CD14-positive monocyte (primary cell): ENCODE data around the gene TMEM132C. TPM values are rescaled to one million over a fixed set of nuclear protein-coding genes. Genes with fewer than 3 reads are reported as not detected.

Experiments
- DNase-seq, 3 donors: peaks; one replicate each; pipeline ENCODE4 v3.0.0-alpha.2; 2011 to 2022
- H2AFZ ChIP-seq: 2 replicates; pipeline ENCODE4 v1.6.0; 2012; ENCODE audit warnings: mild to moderate bottlenecking, low read depth, low read length, inconsistent platforms; ENCODE audit not compliant: insufficient read depth, poor library complexity, severe bottlenecking
- H3K27ac ChIP-seq, 2 donors: 1 replicate in 1 of 2; 2 replicates in 1 of 2; pipeline ENCODE4 v1.5.1; 2012 to 2013; ENCODE audit warnings: low read length in 2 of 2, control low read depth in 1 of 2, inconsistent platforms in 1 of 2, low read depth in 1 of 2, mild to moderate bottlenecking in 1 of 2
- H3K27me3 ChIP-seq, 2 donors: one replicate each; pipeline versions ENCODE4 v1.6.0 to v1.6.1; 2011 to 2013; ENCODE audit warnings: low read length in 2 of 2; ENCODE audit not compliant: control insufficient read depth in 2 of 2, insufficient read depth in 2 of 2
- H3K36me3 ChIP-seq, 2 donors: replicated peaks in 1 of 2; 1 replicate in 1 of 2; 2 replicates in 1 of 2; pipeline versions ENCODE4 v1.5.1 to v1.6.1; 2012 to 2013; ENCODE audit warnings: low read length in 2 of 2, control low read depth in 1 of 2, inconsistent platforms in 1 of 2, mild to moderate bottlenecking in 1 of 2; ENCODE audit not compliant: insufficient read depth in 2 of 2, control insufficient read depth in 1 of 2
- H3K4me1 ChIP-seq, 2 donors: 1 replicate in 1 of 2; 2 replicates in 1 of 2; pipeline versions ENCODE4 v1.5.1 to v1.6.1; 2012 to 2013; ENCODE audit warnings: low read length in 2 of 2, control low read depth in 1 of 2, inconsistent platforms in 1 of 2, mild to moderate bottlenecking in 1 of 2, moderate library complexity in 1 of 2; ENCODE audit not compliant: insufficient read depth in 2 of 2, control insufficient read depth in 1 of 2
- H3K4me2 ChIP-seq: replicated peaks from 2 replicates; pipeline ENCODE3; 2012; ENCODE audit warnings: low read length, moderate library complexity, mild to moderate bottlenecking; ENCODE audit not compliant: poor library complexity, severe bottlenecking; ENCODE audit errors: extremely low read depth
- H3K4me3 ChIP-seq, 3 experiments: fragments of 200-600 bp in 1 of 3; sonication (generic) in 1 of 3; replicated peaks in 1 of 3; 1 replicate in 2 of 3; 2 replicates in 1 of 3; pipeline ENCODE4 v1.5.1; 2011 to 2013; ENCODE audit warnings: low read length in 3 of 3, mild to moderate bottlenecking in 3 of 3, control low read depth in 2 of 3, low read depth in 2 of 3, inconsistent platforms in 1 of 3, moderate library complexity in 1 of 3
- H3K79me2 ChIP-seq: 2 replicates; pipeline ENCODE4 v1.6.0; 2012; ENCODE audit warnings: mild to moderate bottlenecking, control low read depth, inconsistent platforms, low read length, moderate library complexity; ENCODE audit not compliant: insufficient read depth
- H3K9ac ChIP-seq: 2 replicates; pipeline ENCODE4 v1.6.0; 2017; ENCODE audit warnings: low read length, mild to moderate bottlenecking; ENCODE audit not compliant: insufficient read depth, poor library complexity, severe bottlenecking
- H3K9me3 ChIP-seq, 2 donors: replicated peaks in 1 of 2; 1 replicate in 1 of 2; 2 replicates in 1 of 2; pipeline versions ENCODE4 v1.5.1 to v1.6.1; 2012 to 2013; ENCODE audit warnings: low read length in 2 of 2, control low read depth in 1 of 2; ENCODE audit not compliant: control insufficient read depth in 1 of 2, insufficient read depth in 1 of 2
- H4K20me1 ChIP-seq: 2 replicates; pipeline ENCODE4 v1.6.0; 2012; ENCODE audit warnings: mild to moderate bottlenecking, low read length, control low read depth, moderate library complexity; ENCODE audit not compliant: insufficient read depth
- H3K27ac Mint-ChIP-seq, 7 donors: one replicate each; pipeline ENCODE4 v1.8.0; 2020; ENCODE audit warnings: mild to moderate bottlenecking in 7 of 7, mixed read lengths in 7 of 7, moderate library complexity in 6 of 7, inconsistent platforms in 2 of 7
- H3K27me3 Mint-ChIP-seq, 3 donors: one replicate each; pipeline ENCODE4 v1.8.0; 2021 to 2022; ENCODE audit warnings: low read depth in 3 of 3, mild to moderate bottlenecking in 3 of 3, mixed read lengths in 3 of 3, moderate library complexity in 3 of 3, inconsistent platforms in 1 of 3
- H3K36me3 Mint-ChIP-seq, 2 donors: one replicate each; pipeline ENCODE4 v1.8.0; 2020; ENCODE audit warnings: mixed read lengths in 2 of 2, inconsistent platforms in 1 of 2, mild to moderate bottlenecking in 1 of 2
- H3K4me1 Mint-ChIP-seq: one replicate; pipeline ENCODE4 v1.8.0; 2020; ENCODE audit warnings: mild to moderate bottlenecking, mixed read lengths
- H3K4me3 Mint-ChIP-seq, 2 donors: one replicate each; pipeline ENCODE4 v1.8.0; 2020; ENCODE audit warnings: mild to moderate bottlenecking in 2 of 2, mixed read lengths in 2 of 2, moderate library complexity in 1 of 2
- H3K9me3 Mint-ChIP-seq, 7 donors: one replicate each; pipeline ENCODE4 v1.8.0; 2020 to 2022; ENCODE audit warnings: mixed read lengths in 7 of 7, mild to moderate bottlenecking in 6 of 7, moderate library complexity in 6 of 7, inconsistent platforms in 2 of 7
- CTCF ChIP-seq: fragments of 200-600 bp; IDR thresholded peaks from one replicate; pipeline ENCODE4 v1.8.0; 2022; ENCODE audit warnings: antibody characterized with exemption, mild to moderate bottlenecking
- WGBS: methylation state at CpG from one replicate; pipeline ENCODE4 v1.1.5; 2013; ENCODE audit warnings: missing lambda C conversion rate; ENCODE audit not compliant: insufficient coverage; 5-methylcytosine and 5-hydroxymethylcytosine counted together
- intact Hi-C, 2 donors: fragments of 100-400 bp; cut with micrococcal nuclease; formaldehyde crosslinking; loops; one replicate each; pipeline versions ENCODE4 v1.15.0 to v1.15.1; 2023
- polyA plus RNA-seq, 3 donors: library from polyadenylated mRNA; depleted of rRNA in 1 of 3; unstranded in 2 of 3; stranded (reverse) in 1 of 3; fragments of 300-500 nt in 2 of 3; fragments of >200 nt in 1 of 3; fragmentation: Illumina TruSeq in 2 of 3; gene quantifications; 1 replicate in 2 of 3; 2 replicates in 1 of 3; pipeline ENCODE4 v1.2.3, GENCODE V29; 2012 to 2021

Gene TMEM132C
- polyA plus RNA-seq, 3 donors: not detected

- TF ChIP-seq CTCF: no peak
- Mint-ChIP-seq H3K4me1 (no peaks in the 10 kb centered on the region), H3K36me3 (no peaks in the 10 kb centered on the region), H3K9me3 (peaks cover 0 to 3% (median 1%) of the 10 kb centered on the region in 7 donors), H3K27ac (no peak overlapping the region), H3K4me3 (no peak overlapping the region), H3K27me3 (peaks cover 0 to 7% (median 1%) of the 10 kb centered on the region in 3 donors)
- Histone ChIP-seq H3K9me3 (no peaks in the 10 kb centered on the region), H3K4me2 (no peak overlapping the region), H4K20me1 (no peaks in the 10 kb centered on the region), H3K4me3 (no peak overlapping the region), H3K4me1 (no peaks in the 10 kb centered on the region), H2AFZ (no peak overlapping the region), H3K9ac (no peak overlapping the region), H3K27ac (no peak overlapping the region), H3K79me2 (no peaks in the 10 kb centered on the region), H3K27me3 (no peaks in the 10 kb centered on the region), H3K36me3 (no peaks in the 10 kb centered on the region)
- intact Hi-C loops: no loop called here
- 81% methylated on average over 7 of the region's 7 CpGs for WGBS
- DNase-seq: no peak
Measured at GRCh38 chr12:128594521-128594920, 327.6 kb downstream of the TMEM132C start.

GRCh38 chr12:128595609-128596008, 328.6 kb downstream of the TMEM132C start:
- H3K9me3 Mint-ChIP-seq: peaks cover 0 to 7% (median 1%) of the 10 kb centered on the region in 7 donors
- no peaks in the 10 kb centered on the region for H3K4me1 ChIP-seq
- H3K27me3 Mint-ChIP-seq: peaks cover 0 to 7% (median 1%) of the 10 kb centered on the region in 3 donors
- no peak overlapping the region for H2AFZ ChIP-seq
- H3K79me2 ChIP-seq: no peaks in the 10 kb centered on the region
- H3K27ac ChIP-seq: no peak overlapping the region
- no peak for TF ChIP-seq CTCF
- H3K4me3 ChIP-seq: no peak overlapping the region
- DNase-seq: no peak
- H3K4me2 ChIP-seq: no peak overlapping the region
- no peak overlapping the region for H3K27ac Mint-ChIP-seq
- intact Hi-C loops: no loop called here
- WGBS: 71% methylated on average over 4 of the region's 8 CpGs
- no peak overlapping the region for H3K9ac ChIP-seq
- H3K4me3 Mint-ChIP-seq: no peak overlapping the region
- no peaks in the 10 kb centered on the region for H4K20me1 ChIP-seq
- H3K36me3 ChIP-seq: no peaks in the 10 kb centered on the region
- no peaks in the 10 kb centered on the region for H3K27me3 ChIP-seq
- no peaks in the 10 kb centered on the region for H3K4me1 Mint-ChIP-seq
- H3K9me3 ChIP-seq: no peaks in the 10 kb centered on the region
- H3K36me3 Mint-ChIP-seq: no peaks in the 10 kb centered on the region
